ENCODE measurements around the gene RNF135. TPM values are rescaled to one million over a fixed set of nuclear protein-coding genes. Genes with fewer than 3 reads are reported as not detected.
"Not testable (repeated sequence)": the region's sequence is repeated elsewhere in the genome, so short reads cannot be mapped to it uniquely, and the experiment has no call there.

Gene RNF135
- polyA plus RNA-seq, 1 of the 3 experiments (the other 2 are of a cell fraction), result not detected

- no peaks in the 10 kb centered on the region for H3K27me3 ChIP-seq (ENCODE audit: insufficient read depth)
- ChIA-PET POLR2A (no interaction called here), CTCF (no interaction called here)
- no peaks in the 10 kb centered on the region for H3K79me2 ChIP-seq (ENCODE audit: insufficient read depth)
- no peaks in the 10 kb centered on the region for H3K4me1 ChIP-seq (ENCODE audit: control insufficient read depth in 1 of 2, insufficient read depth in 2 of 2, low read depth in 1 of 2, low read length in 1 of 2)
- DNase-seq, result no peak
- no peaks in the 10 kb centered on the region for H3K36me3 ChIP-seq (replicated peaks in 1 of 2; ENCODE audit: control insufficient read depth in 1 of 2, insufficient read depth in 2 of 2, low read length in 1 of 2)
- no peaks in the 10 kb centered on the region for H3F3A ChIP-seq (replicated peaks; ENCODE audit: insufficient read depth)
- no peak overlapping the region for H2AFZ ChIP-seq (ENCODE audit: low read depth)
- H4K20me1 ChIP-seq (ENCODE audit: insufficient read depth), result no peaks in the 10 kb centered on the region
- H3K27ac ChIP-seq (ENCODE audit: low read depth in 2 of 2, low read length in 1 of 2), result 0 out of 4 replicates have a peak overlapping the region, but pooled peaks of 1 of the 2 experiments have one; percentile 1
- H3K9me2 ChIP-seq, result no peaks in the 10 kb centered on the region
- WGBS (ENCODE audit: low lambda C conversion rate), result 83% methylated on average over 9 of the region's 9 CpGs
- TF ChIP-seq PBX3 (IDR thresholded peaks at IDR 0.05) (no peak), TCF12 (IDR thresholded peaks at IDR 0.05) (no peak), ZBTB33 (IDR thresholded peaks at IDR 0.05; ENCODE audit: borderline replicate concordance, low read depth) (no peak), EP300 (IDR thresholded peaks at IDR 0.05; ENCODE audit: borderline replicate concordance in 1 of 2, low read depth in 1 of 2, low read length in 1 of 2) (no peak)
- no peak overlapping the region for H3K4me3 ChIP-seq (ENCODE audit: low read depth in 2 of 2, low read length in 1 of 2)
- no peaks in the 10 kb centered on the region for H3K9me3 ChIP-seq
- no peak overlapping the region for H3K4me2 ChIP-seq
- no peak overlapping the region for H3K9ac ChIP-seq
Observed at GRCh38 chr17:30961209-30962188, 9.3 kb upstream of the RNF135 start.

GRCh38 chr17:30964312-30964711 lies 6.5 kb upstream of the RNF135 start:
- H3K4me3 ChIP-seq (ENCODE audit: low read depth in 2 of 2, low read length in 1 of 2); H3K9me3 ChIP-seq; H3K27ac ChIP-seq (ENCODE audit: low read depth in 2 of 2, low read length in 1 of 2); POLR2A ChIA-PET; CTCF ChIA-PET; H3K27me3 ChIP-seq (ENCODE audit: insufficient read depth); H4K20me1 ChIP-seq (ENCODE audit: insufficient read depth); DNase-seq; H3K79me2 ChIP-seq (ENCODE audit: insufficient read depth); H3K4me1 ChIP-seq (ENCODE audit: control insufficient read depth in 1 of 2, insufficient read depth in 2 of 2, low read depth in 1 of 2, low read length in 1 of 2); H3K9ac ChIP-seq; H2AFZ ChIP-seq (ENCODE audit: low read depth); H3K36me3 ChIP-seq (replicated peaks in 1 of 2; ENCODE audit: control insufficient read depth in 1 of 2, insufficient read depth in 2 of 2, low read length in 1 of 2); H3K4me2 ChIP-seq; H3F3A ChIP-seq (replicated peaks; ENCODE audit: insufficient read depth); H3K9me2 ChIP-seq: not testable (repeated sequence)
- WGBS (ENCODE audit: low lambda C conversion rate), result 95% methylated on average over 8 of the region's 8 CpGs

- Histone ChIP-seq H3K4me3 (ENCODE audit: low read depth in 2 of 2, low read length in 1 of 2) (no peak overlapping the region), H3K36me3 (replicated peaks in 1 of 2; ENCODE audit: control insufficient read depth in 1 of 2, insufficient read depth in 2 of 2, low read length in 1 of 2) (no peaks in the 10 kb centered on the region), H3K79me2 (ENCODE audit: insufficient read depth) (no peaks in the 10 kb centered on the region), H3K27me3 (ENCODE audit: insufficient read depth) (no peaks in the 10 kb centered on the region), H3K4me2 (no peak overlapping the region), H2AFZ (ENCODE audit: low read depth) (no peak overlapping the region), H4K20me1 (ENCODE audit: insufficient read depth) (no peaks in the 10 kb centered on the region), H3K27ac (ENCODE audit: low read depth in 2 of 2, low read length in 1 of 2) (no peak overlapping the region), H3K9me2 (no peaks in the 10 kb centered on the region), H3K4me1 (ENCODE audit: control insufficient read depth in 1 of 2, insufficient read depth in 2 of 2, low read depth in 1 of 2, low read length in 1 of 2) (no peaks in the 10 kb centered on the region), H3K9ac (no peak overlapping the region), H3K9me3 (no peaks in the 10 kb centered on the region), H3F3A (replicated peaks; ENCODE audit: insufficient read depth) (no peaks in the 10 kb centered on the region)
- ChIA-PET POLR2A (no interaction called here), CTCF (no interaction called here)
- TF ChIP-seq REST (IDR thresholded peaks at IDR 0.05; ENCODE audit: low read depth, low read length) (no peak), TCF12 (IDR thresholded peaks at IDR 0.05) (no peak), NFIC (IDR thresholded peaks at IDR 0.05; ENCODE audit: borderline replicate concordance) (no peak), RFX5 (IDR thresholded peaks at IDR 0.05; ENCODE audit: low read length) (no peak), RXRA (IDR thresholded peaks at IDR 0.05; ENCODE audit: borderline replicate concordance, low read depth) (no peak), JUND (IDR thresholded peaks at IDR 0.05) (no peak), USF1 (IDR thresholded peaks at IDR 0.05; ENCODE audit: borderline replicate concordance, low read depth) (no peak), EP300 (IDR thresholded peaks at IDR 0.05; ENCODE audit: borderline replicate concordance in 1 of 2, low read depth in 1 of 2, low read length in 1 of 2) (no peak), GATA2 (CRISPR knock-in tag; IDR thresholded peaks at IDR 0.05) (no peak)
- WGBS (ENCODE audit: low lambda C conversion rate), result 82% methylated on average over 5 of the region's 5 CpGs
- no peak for DNase-seq
Observed at GRCh38 chr17:30964876-30965275, 6.0 kb upstream of the RNF135 start.

All from SK-N-SH (cell line).